Stimulated activated memory B cell treated with anti-CD40 and anti-IgM and Interleukin-4, amounts not matched to agents 10 μg/mL and 1 μg/mL and 100 μg/mL, for 72 hours (primary cell): ENCODE measurements around the gene SIDT1.

Experiments
- ATAC-seq: fragments of 150-1000 bp; cut with Tn5 transposase; 2 replicates; pipeline ENCODE4 v1.10.0; 2021
- H3K27ac Mint-ChIP-seq: one replicate; pipeline ENCODE4 v1.8.0; 2022; ENCODE audit warnings: mild to moderate bottlenecking, mixed read lengths
- H3K27me3 Mint-ChIP-seq: one replicate; pipeline ENCODE4 v1.8.0; 2022; ENCODE audit warnings: mixed read lengths
- H3K36me3 Mint-ChIP-seq: one replicate; pipeline ENCODE4 v1.8.0; 2022; ENCODE audit warnings: mixed read lengths
- H3K4me1 Mint-ChIP-seq: one replicate; pipeline ENCODE4 v1.8.0; 2022; ENCODE audit warnings: mixed read lengths
- H3K4me3 Mint-ChIP-seq: one replicate; pipeline ENCODE4 v1.8.0; 2022; ENCODE audit warnings: mild to moderate bottlenecking, moderate library complexity, mixed read lengths
- H3K9me3 Mint-ChIP-seq: one replicate; pipeline ENCODE4 v1.8.0; 2022; ENCODE audit warnings: mixed read lengths

SIDT1 gene

DNA sequence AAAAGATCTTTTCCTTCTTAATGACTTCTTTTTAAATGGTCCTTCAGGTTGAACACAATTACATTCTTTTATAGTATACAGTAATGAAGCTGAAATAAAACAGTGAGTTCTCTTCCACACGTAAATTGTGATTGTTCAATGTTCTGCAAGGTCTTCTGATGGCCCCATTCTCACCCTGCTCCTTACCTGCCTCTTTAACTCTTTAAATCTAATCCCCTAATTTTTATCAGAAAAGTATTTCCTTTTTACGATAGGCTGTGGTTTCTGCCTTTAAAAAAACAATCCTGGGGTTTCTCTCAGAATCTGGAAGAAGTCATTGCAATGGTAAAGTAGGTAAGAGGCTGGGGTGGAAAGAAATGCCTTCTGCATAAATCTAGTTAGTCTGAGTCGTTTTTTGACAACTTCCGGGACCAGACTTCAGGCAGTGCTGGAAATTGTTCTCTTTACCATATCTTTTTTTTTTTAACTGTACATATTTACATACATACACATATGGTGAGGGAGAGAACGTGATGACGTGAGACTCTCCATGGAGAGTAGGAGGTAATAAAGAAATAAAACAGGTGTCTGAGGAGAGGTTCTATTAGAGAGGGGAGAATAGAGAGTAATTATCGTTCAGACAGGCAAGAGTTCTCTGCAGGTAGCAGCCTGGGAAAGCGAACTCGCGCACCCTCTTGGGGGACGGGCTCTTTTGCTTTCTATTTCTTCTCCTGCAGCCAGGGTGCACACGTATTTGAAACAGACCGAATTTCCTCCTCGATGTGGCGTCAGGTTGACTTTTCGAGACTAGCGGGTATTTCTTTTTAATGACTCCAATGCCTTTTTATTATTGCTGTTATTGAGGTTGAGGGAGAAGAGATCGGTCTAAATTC is at the start of gene SIDT1:
Gene SIDT1, plus strand, starts transcription at position 730 of the 872 bp plus-strand sequence. CDS start 467 bp downstream, outside the sequence.
- ATAC-seq = peak; percentile 91
- H3K27ac Mint-ChIP-seq = peak within 1 kb of the TSS; percentile 100
- no peaks in the 10 kb centered on the region for H3K27me3 Mint-ChIP-seq
- H3K4me3 Mint-ChIP-seq = peak within 1 kb of the TSS; percentile 97
- H3K36me3 Mint-ChIP-seq = peaks cover 12% of the 10 kb centered on the region
- H3K9me3 Mint-ChIP-seq = no peaks in the 10 kb centered on the region
- H3K4me1 Mint-ChIP-seq = peaks cover 40% of the 10 kb centered on the region

DNA sequence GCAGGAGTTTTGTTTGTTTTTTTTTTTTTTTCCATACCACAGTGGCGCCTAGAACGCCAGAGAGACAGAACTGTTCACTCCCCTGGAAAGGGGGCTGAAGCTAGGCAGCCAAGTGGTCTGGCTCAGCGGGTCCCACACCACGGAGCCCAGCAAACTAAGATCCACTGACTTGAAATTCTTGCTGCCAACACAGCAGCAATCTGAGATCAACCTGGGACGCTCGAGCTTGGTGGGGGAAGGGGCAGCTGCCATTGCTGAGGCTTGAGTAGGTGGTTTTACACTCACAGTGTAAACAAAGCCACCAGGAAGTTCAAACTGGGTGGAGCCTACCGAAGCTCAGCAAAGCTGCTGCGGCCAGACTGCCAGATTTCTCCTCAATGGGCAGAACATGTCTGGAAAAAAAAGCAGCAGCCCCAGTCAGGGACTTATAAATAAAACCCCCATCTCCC is 47.2 kb upstream of the SIDT1 start:
- Mint-ChIP-seq H3K27me3 (no peaks in the 10 kb centered on the region), H3K4me3 (no peak overlapping the region), H3K9me3 (peaks cover 5% of the 10 kb centered on the region), H3K36me3 (peaks cover 27% of the 10 kb centered on the region), H3K27ac (no peak overlapping the region), H3K4me1 (peaks cover 7% of the 10 kb centered on the region)
- ATAC-seq = no peak

DNA sequence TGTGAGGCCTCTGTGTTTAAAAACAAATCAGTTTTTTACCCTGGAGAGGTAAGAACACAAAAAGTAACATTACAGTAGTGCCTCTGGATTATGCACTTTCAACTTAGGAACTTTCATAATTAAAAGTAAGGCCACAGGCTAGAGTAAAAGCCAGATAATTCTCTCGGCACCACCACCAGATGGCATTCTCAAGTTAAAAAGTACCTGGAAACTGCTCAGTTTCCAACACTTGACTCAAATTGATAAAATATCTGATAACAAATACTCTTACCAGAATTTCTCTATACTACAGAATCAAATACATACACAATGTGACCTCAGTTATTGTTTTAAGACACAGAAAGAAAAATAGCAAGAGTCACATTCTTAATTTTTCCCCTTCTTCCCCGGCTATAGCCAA is 37.3 kb upstream of the SIDT1 start:
- Mint-ChIP-seq H3K36me3 (peaks cover 25% of the 10 kb centered on the region), H3K9me3 (no peaks in the 10 kb centered on the region), H3K27ac (no peak overlapping the region), H3K4me3 (no peak overlapping the region), H3K27me3 (no peaks in the 10 kb centered on the region), H3K4me1 (no peaks in the 10 kb centered on the region)
- ATAC-seq = no peak

DNA sequence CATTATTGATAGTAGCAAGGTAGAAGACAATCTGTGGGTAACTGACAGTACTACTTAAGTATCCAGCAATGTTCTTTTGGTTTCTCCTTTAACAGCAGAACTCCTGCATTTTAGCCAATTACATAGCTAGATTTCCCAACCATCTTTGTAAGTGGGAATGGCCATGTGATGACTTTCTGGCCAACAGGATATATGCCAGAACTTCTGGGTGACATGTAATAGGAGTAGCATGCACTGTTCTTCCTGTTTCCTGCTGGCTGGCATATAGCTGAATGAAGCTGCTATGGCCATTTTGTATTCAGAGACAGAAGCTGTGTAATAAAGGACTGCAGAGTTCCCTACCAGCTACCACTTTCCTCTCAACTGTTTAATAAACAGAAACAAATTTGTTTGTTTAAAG is 35.4 kb upstream of the SIDT1 start:
- peaks cover 23% of the 10 kb centered on the region for H3K36me3 Mint-ChIP-seq

DNA sequence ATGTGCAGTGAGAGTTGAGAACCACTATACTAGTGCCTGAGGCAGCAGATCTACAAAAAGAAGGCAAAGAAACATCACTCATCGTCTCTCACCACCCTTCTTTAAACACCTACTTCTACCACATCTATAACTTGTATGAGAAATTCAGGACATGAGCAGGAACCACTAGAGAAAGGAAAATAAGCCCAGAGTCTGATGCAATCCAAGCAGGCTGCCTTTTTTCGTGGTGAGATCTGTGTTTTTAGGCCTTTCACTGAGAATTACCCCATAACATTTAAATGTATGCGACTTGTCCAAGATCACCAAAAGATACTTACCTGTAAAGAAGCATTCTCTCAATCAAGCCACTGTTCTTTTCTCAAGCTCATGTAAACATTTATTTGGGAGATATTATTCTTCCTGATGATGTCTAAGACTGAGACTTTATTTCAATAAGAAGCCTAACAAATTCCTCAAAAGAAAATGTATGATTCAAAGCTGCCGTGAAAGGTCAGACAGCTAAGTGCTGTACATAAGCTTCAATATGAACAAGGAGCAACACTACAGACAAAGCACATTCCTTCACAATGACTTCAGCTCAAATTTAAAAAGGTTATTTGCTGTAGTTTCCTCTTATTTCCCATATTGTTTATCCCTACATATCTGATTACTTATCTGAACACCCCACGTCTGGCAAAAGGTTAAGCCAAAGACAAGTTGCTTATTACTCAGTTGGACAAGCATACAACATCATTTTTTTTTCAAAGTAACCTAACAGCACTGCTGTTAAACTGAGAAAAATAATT is 33.9 kb upstream of the SIDT1 start:
- Mint-ChIP-seq H3K27ac (no peak overlapping the region), H3K27me3 (no peaks in the 10 kb centered on the region), H3K36me3 (peaks cover 31% of the 10 kb centered on the region), H3K9me3 (no peaks in the 10 kb centered on the region), H3K4me1 (no peaks in the 10 kb centered on the region), H3K4me3 (no peak overlapping the region)
- no peak for ATAC-seq

More for the DNA sequence above, 35.4 kb upstream of the SIDT1 start:
- H3K9me3 Mint-ChIP-seq = no peaks in the 10 kb centered on the region
- no peaks in the 10 kb centered on the region for H3K4me1 Mint-ChIP-seq
- no peaks in the 10 kb centered on the region for H3K27me3 Mint-ChIP-seq
- ATAC-seq = no peak
- no peak overlapping the region for H3K4me3 Mint-ChIP-seq
- no peak overlapping the region for H3K27ac Mint-ChIP-seq

DNA sequence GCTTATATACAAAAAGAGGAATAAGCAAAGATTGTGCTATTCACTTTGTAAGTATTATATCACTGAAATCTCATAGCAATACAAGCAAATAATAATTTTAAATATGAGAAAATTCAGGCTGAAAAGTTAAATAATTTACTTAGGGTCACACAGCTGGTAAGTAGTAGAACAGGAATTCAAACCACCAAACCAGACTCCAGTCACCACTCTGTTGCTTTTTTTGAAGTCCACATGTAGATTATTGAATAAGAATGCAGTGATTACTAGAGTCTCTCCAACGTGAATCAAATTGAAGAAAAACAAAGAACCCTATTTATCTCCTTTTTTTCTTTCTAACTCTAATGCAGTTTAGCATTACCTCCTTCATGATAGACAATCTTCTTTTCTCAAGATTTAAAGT is 33.3 kb upstream of the SIDT1 start:
- ATAC-seq = no peak
- Mint-ChIP-seq H3K27ac (no peak overlapping the region), H3K4me1 (no peaks in the 10 kb centered on the region), H3K27me3 (no peaks in the 10 kb centered on the region), H3K4me3 (no peak overlapping the region), H3K36me3 (peaks cover 34% of the 10 kb centered on the region), H3K9me3 (no peaks in the 10 kb centered on the region)

DNA sequence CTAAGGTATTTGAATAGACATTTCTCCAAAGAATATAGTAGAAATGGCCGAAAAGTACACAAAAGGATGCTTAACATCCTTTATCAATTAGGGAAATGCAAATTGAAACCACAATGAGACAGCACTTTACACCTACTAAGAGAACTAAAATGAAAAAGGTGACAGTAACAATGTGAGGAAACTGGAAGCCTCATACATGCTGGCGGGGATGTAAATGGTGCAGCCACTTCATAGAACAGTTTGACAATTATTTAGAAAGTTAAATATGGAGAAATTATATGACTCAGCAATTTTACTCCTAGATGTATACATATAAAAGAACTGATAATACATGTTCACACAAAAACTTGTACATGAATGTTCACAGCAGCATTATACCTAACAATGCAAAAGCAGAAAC is 30.8 kb upstream of the SIDT1 start:
- Mint-ChIP-seq H3K36me3 (peaks cover 50% of the 10 kb centered on the region), H3K9me3 (no peaks in the 10 kb centered on the region), H3K4me1 (no peaks in the 10 kb centered on the region), H3K27me3 (no peaks in the 10 kb centered on the region), H3K27ac (peak overlapping the region; percentile 34), H3K4me3 (no peak overlapping the region)
- no peak for ATAC-seq

DNA sequence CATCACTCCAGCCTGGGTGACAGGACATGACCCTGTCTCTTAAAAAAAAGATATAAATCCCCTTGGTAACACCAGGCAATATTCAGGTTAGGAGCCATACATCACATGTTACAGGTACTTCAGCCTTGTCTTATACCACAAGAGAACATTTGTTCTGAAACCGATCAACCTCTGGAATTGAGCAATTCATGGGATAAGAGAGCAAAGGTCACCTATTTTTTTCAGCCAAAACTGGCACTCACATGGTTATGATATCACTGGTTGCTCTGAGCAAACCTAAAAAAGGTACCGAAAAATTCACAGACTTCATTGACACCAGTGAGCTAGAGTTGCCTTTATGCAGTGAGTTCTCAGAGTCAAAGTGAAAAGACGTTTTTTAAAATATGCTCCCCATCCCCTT is 26.5 kb upstream of the SIDT1 start:
- no peak overlapping the region for H3K27ac Mint-ChIP-seq
- H3K4me3 Mint-ChIP-seq = no peak overlapping the region
- no peak for ATAC-seq
- H3K27me3 Mint-ChIP-seq = no peaks in the 10 kb centered on the region
- H3K36me3 Mint-ChIP-seq = peaks cover 30% of the 10 kb centered on the region
- peaks cover 8% of the 10 kb centered on the region for H3K4me1 Mint-ChIP-seq
- H3K9me3 Mint-ChIP-seq = no peaks in the 10 kb centered on the region

DNA sequence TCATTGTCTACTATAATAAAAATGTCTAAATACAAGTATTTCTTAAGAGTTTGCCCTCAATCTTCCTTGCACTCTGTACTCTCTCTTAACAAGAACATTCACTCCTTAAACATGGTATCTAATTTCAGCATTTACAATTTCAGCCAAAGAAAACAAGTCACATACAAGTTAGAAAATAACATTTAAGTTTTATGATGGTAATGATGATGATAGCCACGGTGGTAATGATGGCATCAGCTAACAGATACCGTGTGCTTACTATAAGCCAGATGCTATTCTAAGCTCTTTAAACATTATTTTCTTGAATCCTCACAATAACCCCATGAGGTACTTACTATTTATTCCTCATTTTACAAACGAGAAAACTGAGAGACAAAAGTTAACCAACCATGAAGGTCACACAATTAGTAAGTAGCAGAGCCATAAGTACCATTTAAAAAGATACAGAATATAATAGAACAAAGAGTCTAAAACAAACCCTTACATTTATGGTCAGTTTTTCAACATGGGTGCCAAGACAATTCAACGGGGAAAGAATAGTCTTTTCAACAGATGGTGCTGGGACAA is 24.8 kb upstream of the SIDT1 start:
- ATAC-seq = no peak
- H3K27ac Mint-ChIP-seq = no peak overlapping the region
- no peaks in the 10 kb centered on the region for H3K27me3 Mint-ChIP-seq
- peaks cover 13% of the 10 kb centered on the region for H3K4me1 Mint-ChIP-seq
- peaks cover 26% of the 10 kb centered on the region for H3K36me3 Mint-ChIP-seq
- no peaks in the 10 kb centered on the region for H3K9me3 Mint-ChIP-seq
- H3K4me3 Mint-ChIP-seq = no peak overlapping the region

DNA sequence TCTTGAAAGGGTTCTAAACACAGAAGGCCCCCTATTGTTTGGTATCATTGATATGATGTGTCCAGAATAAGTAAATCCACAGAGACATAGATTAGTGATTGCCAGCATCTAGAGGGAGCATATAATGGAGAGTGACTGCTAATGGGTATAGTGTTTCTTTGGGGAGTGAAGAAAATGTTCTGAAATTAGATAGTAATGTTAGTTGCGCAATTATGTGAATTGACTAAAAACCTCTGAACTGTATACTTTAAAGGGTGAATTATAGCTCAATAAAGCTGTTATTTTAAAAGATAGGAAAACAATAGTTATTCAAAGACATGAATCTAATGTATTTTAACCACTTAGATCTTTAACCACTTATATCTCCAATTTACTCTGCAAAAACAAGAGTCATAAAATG is 23.4 kb upstream of the SIDT1 start:
- Mint-ChIP-seq H3K27me3 (no peaks in the 10 kb centered on the region), H3K27ac (no peak overlapping the region), H3K4me3 (no peak overlapping the region), H3K4me1 (peaks cover 13% of the 10 kb centered on the region), H3K36me3 (peaks cover 22% of the 10 kb centered on the region), H3K9me3 (no peaks in the 10 kb centered on the region)
- no peak for ATAC-seq

DNA sequence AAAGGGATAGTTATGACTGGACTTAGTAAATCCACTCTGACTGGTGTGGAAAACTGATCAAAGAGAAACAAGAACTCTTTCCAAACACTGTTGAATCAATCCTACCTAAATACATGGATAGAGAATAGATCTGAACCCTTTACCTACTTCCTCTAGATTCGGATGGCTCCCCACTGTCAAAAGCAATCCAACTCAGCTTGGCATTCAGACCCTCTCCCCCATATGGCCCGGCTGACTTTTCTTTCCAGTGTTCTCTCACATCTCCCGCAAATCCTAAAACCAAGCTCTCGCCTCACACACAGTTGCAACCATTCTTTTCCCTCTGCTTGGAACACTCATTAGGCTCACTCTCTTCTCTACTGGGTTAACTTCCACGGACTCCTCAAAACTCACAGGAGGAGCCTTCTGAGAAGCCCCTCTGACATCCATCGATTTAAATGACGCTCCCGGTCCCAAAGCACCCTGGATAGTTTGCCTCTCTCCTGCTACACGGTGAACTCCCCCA is 18.0 kb upstream of the SIDT1 start:
- H3K36me3 Mint-ChIP-seq = peaks cover 5% of the 10 kb centered on the region
- no peak overlapping the region for H3K27ac Mint-ChIP-seq
- no peak for ATAC-seq
- no peak overlapping the region for H3K4me3 Mint-ChIP-seq
- peaks cover 12% of the 10 kb centered on the region for H3K4me1 Mint-ChIP-seq
- no peaks in the 10 kb centered on the region for H3K9me3 Mint-ChIP-seq
- no peaks in the 10 kb centered on the region for H3K27me3 Mint-ChIP-seq

DNA sequence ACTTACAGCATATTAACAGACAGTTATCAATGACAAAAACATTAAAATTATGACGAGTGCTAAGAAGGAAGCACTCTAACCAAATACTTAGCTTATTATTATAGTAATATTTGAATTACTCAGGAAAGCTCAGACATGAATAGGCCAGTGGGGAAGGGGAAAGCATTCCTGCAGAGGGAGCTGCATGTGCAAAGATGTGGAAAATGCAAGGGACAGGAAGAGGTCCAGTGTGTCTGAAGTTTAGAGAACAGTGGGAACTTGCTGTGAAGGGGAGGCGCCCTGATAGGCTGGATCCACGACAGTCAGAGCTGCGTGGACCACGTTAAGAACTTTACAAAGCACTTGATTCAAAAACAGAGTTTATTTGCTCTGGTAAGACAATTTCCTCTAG is 16.2 kb upstream of the SIDT1 start:
- Mint-ChIP-seq H3K4me3 (no peak overlapping the region), H3K27me3 (no peaks in the 10 kb centered on the region), H3K4me1 (peaks cover 11% of the 10 kb centered on the region), H3K27ac (no peak overlapping the region), H3K9me3 (no peaks in the 10 kb centered on the region), H3K36me3 (peaks cover 4% of the 10 kb centered on the region)
- no peak for ATAC-seq

DNA sequence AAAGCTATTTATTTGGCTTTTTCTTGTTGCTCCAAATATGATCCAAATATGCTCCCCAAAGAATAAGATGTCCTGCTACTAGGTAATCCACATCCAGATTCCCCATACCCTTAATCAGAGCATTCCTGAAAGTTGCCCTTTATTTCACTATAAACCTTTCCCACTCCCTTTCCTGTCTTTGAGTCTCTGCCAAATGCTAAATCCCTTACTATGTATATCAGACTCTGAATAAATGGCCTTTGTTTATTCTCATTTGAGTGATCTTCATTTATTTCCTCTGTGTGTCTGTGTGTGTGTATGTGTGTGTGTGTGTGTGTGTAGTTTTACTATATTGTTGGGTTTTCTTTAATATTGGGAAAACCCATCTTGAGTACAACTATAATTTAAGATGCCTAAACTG is 10.4 kb upstream of the SIDT1 start:
- ATAC-seq = no peak
- Mint-ChIP-seq H3K9me3 (no peaks in the 10 kb centered on the region), H3K27ac (no peak overlapping the region), H3K27me3 (no peaks in the 10 kb centered on the region), H3K4me3 (no peak overlapping the region), H3K4me1 (no peaks in the 10 kb centered on the region), H3K36me3 (no peaks in the 10 kb centered on the region)

DNA sequence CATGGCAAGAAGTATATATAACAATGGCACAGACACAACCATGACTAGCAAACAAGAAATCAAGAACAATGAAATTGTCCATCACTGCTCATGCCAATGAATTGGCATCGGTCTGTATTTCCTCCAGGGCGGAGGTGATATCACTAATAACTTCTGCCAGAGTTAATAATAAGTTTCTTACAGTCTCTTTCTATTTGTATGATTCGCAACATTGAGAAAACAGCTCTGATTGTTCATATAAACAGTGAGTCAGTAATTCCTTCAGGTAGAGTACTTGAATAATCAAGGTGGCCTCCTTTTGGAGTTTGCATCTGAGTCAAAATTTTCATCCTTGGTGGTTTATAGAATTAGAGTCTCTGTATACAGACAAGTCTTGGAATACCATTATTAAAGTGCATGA is 9.1 kb upstream of the SIDT1 start:
- Mint-ChIP-seq H3K9me3 (no peaks in the 10 kb centered on the region), H3K4me1 (no peaks in the 10 kb centered on the region), H3K27ac (no peak overlapping the region), H3K4me3 (no peak overlapping the region), H3K27me3 (no peaks in the 10 kb centered on the region), H3K36me3 (no peaks in the 10 kb centered on the region)
- no peak for ATAC-seq
